Keratinocyte (primary cell): ENCODE measurements around the gene SYT9.

Experiments used
- CTCF ChIP-seq, 3 experiments: IDR thresholded peaks in 1 of 3; conservative IDR thresholded peaks in 1 of 3; optimal IDR thresholded peaks in 1 of 3; 2 replicates in 2 of 3; 3 replicates in 1 of 3; pipeline versions ENCODE3 to v1.5.1; 2011; ENCODE audit warnings: low read length in 3 of 3, mild to moderate bottlenecking in 3 of 3, moderate library complexity in 2 of 3, control low read depth in 1 of 3, inconsistent platforms in 1 of 3; ENCODE audit not compliant: insufficient read depth in 2 of 3; ENCODE audit errors: extremely low read depth in 1 of 3
- EZH2 ChIP-seq: IDR thresholded peaks from one replicate; pipeline ENCODE4 v1.6.1; 2012; ENCODE audit warnings: inconsistent platforms, mild to moderate bottlenecking, low read length, moderate library complexity

- TF ChIP-seq CTCF (optimal IDR thresholded peaks at IDR 0.05 in 1 of 3, IDR thresholded peaks at IDR 0.05 in 1 of 3, conservative IDR thresholded peaks at IDR 0.05 in 1 of 3; ENCODE audit: extremely low read depth in 1 of 3, insufficient read depth in 2 of 3, low read length in 3 of 3): no peak
- no peak for TF ChIP-seq EZH2
These were observed 178.8 kb downstream of the SYT9 start for GRCh38 chr11:7430496-7430895.
